Left lung (tissue), 14 donors: ENCODE results near the gene DNAH8. TPM values are rescaled to one million over a fixed set of nuclear protein-coding genes. Genes with fewer than 3 reads are reported as not detected.

Source experiments
- ATAC-seq: fragments of 200-7000 bp; cut with Tn5 transposase; one replicate; pipeline ENCODE4 v1.9.1; 2020; ENCODE audit warnings: moderate library complexity
- DNase-seq, 4 donors: peaks; one replicate each; pipeline ENCODE4 v3.0.0-alpha.2; 2013 to 2020
- H3K27ac ChIP-seq, 2 donors: fragments of 200-600 bp; sonication (generic) in 1 of 2; one replicate each; pipeline versions ENCODE4 v1.5.0 to v1.8.0; 2020 to 2021
- H3K27me3 ChIP-seq, 2 donors: fragments of 200-600 bp; sonication (generic) in 1 of 2; one replicate each; pipeline versions ENCODE4 v1.5.0 to v1.8.0; 2020 to 2021
- H3K36me3 ChIP-seq, 2 donors: fragments of 200-600 bp; sonication (generic) in 1 of 2; one replicate each; pipeline versions ENCODE4 v1.5.0 to v1.8.0; 2020 to 2021
- H3K4me1 ChIP-seq, 2 donors: fragments of 200-600 bp; one replicate each; pipeline ENCODE4 v1.8.0; 2021
- H3K4me3 ChIP-seq, 2 donors: fragments of 200-600 bp; sonication (generic) in 1 of 2; one replicate each; pipeline versions ENCODE4 v1.5.0 to v1.8.0; 2020 to 2021; ENCODE audit warnings: mild to moderate bottlenecking in 1 of 2
- H3K9me3 ChIP-seq, 2 donors: fragments of 200-600 bp; sonication (generic) in 1 of 2; one replicate each; pipeline versions ENCODE4 v1.5.0 to v1.8.0; 2020 to 2021
- intact Hi-C, 2 donors: fragments of 100-400 bp; cut with DNase I; formaldehyde crosslinking; loops; one replicate each; pipeline versions ENCODE4 v1.11.2 to v1.14.2; 2022
- long read RNA-seq, 12 donors: library from polyadenylated mRNA in 2 of 12; unstranded in 2 of 12; transcript quantifications; one replicate each; pipeline ENCODE4 v2.0.0 and lab custom pipeline, GENCODE V29; 2019 to 2026
- polyA plus RNA-seq, 6 donors: library from polyadenylated mRNA; unstranded; fragments of 120-200 nt; gene quantifications; one replicate each; pipeline ENCODE4 v1.2.1, GENCODE V29; 2013; ENCODE audit not compliant: insufficient read length in 6 of 6
- total RNA-seq, 2 donors: library from RNA; stranded (reverse); fragmentation: NEBNext Ultra II Directional; extraction: Animal tissue kit (Norgen Biotek cat#: 25700); gene quantifications; one replicate each; pipeline ENCODE4 v1.2.1, GENCODE V29; 2021
- TF ChIP-seq, protein P1 (sequence below), 2 donors: fragments of 200-600 bp; sonication (generic) in 1 of 2; IDR thresholded peaks; one replicate each; pipeline versions ENCODE4 v1.5.0 to v1.8.0; 2021; ENCODE audit warnings: antibody characterized with exemption in 2 of 2
- donor health status: DM: no; HTN: yes; CAD: no.
- donor health status: DM: no; HTN: no; CAD: no.

Gene DNAH8, protein sequence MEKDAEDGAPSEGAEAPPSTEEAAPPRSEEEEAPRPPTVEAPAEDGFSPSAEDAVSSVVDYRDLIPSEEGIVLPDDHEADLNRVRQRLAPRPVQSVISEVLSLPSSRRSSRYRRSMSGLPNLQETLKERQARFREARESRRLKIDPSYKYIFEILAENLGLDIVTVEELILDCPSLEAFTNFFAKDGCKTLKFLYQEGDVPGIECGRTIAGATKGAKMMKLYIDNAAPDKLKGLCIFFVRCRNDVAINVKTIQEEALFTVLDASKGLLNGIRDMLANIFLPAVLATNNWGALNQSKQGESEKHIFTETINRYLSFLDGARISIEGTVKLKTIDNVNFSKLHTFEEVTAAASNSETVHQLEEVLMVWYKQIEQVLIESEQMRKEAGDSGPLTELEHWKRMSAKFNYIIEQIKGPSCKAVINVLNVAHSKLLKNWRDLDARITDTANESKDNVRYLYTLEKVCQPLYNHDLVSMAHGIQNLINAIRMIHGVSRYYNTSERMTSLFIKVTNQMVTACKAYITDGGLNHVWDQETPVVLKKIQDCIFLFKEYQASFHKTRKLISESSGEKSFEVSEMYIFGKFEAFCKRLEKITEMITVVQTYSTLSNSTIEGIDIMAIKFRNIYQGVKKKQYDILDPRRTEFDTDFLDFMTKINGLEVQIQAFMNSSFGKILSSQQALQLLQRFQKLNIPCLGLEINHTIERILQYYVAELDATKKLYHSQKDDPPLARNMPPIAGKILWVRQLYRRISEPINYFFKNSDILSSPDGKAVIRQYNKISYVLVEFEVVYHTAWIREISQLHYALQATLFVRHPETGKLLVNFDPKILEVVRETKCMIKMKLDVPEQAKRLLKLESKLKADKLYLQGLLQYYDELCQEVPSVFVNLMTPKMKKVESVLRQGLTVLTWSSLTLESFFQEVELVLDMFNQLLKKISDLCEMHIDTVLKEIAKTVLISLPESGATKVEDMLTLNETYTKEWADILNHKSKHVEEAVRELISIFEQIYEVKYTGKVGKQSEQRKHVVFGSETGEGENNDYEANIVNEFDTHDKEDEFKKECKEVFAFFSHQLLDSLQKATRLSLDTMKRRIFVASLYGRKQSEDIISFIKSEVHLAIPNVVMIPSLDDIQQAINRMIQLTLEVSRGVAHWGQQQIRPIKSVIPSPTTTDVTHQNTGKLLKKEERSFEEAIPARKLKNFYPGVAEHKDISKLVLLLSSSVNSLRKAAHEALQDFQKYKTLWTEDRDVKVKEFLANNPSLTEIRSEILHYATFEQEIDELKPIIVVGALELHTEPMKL (N-terminal part only)
- total RNA-seq, result under 1 TPM; 0.03 TPM
- polyA plus RNA-seq, result under 1 TPM; 0.06 to 0.34 (median 0.12) TPM
- long read RNA-seq, donor 1, result 0 reads
- long read RNA-seq, donor 2, result 0 reads
- long read RNA-seq, donor 3, result 0 reads
- long read RNA-seq, donor 4, partial matches to known transcripts, result 0 of 1 reads
- long read RNA-seq, donor 4, other reads (novel, unspliced or antisense), result 1 of 1 reads
- long read RNA-seq, donor 5, result 0 reads
- long read RNA-seq, donor 6, result 0 reads
- long read RNA-seq, donor 7, result 0 reads
- long read RNA-seq, donor 8, result 0 reads
- long read RNA-seq, donor 9, result 0 reads
- long read RNA-seq, donor 10, result 0 reads
- long read RNA-seq, donor 11, result 0 reads
- long read RNA-seq, donor 12, result 0 reads

DNA sequence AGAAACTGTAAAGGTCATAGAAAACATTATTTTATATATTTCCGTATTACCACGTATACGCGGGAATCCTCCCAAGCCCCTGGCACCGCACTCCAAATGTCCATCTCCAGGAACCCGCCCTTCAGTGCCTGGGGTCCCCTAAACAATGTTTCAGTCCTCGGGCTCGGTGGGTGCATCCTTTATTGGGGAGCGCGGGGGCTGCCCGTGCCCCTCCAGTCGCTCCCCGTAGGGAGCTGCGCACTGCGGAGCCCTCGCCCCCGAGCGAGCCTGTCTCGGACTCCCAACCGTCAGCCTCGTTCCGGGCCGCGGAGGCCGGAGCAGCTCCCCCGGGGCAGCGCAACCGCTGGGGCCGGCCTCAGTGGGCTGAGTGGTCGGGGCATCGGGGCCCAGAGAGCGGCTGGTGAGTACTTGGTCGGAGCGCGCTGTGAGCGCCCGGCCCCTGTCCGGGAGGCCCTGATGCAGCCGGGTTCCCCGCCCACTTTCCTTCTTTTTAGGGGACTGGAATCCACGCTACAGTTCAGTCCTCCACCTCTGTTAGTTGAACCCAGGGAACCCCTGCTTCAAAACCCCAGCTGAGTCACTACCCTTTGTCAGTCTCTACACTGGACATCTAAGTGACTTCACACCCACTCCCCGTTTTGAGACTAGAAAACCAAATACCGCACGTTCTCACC, at the start of gene DNAH8:
Gene DNAH8, plus strand, starts transcription at position 296 of the 674 bp plus-strand sequence. CDS start 7,499 bp downstream, outside the sequence.
- peaks cover 0 to 13% of the 10 kb centered on the region in 2 donors for H3K4me1 ChIP-seq
- H3K27ac ChIP-seq, result no peak within 1 kb of the TSS
- ATAC-seq (peak; percentile 46), DNase-seq (peak in 2 of 4 donors; percentile 25 to 82)
- no peaks in the 10 kb centered on the region for H3K9me3 ChIP-seq
- TF ChIP-seq, protein P1, sequence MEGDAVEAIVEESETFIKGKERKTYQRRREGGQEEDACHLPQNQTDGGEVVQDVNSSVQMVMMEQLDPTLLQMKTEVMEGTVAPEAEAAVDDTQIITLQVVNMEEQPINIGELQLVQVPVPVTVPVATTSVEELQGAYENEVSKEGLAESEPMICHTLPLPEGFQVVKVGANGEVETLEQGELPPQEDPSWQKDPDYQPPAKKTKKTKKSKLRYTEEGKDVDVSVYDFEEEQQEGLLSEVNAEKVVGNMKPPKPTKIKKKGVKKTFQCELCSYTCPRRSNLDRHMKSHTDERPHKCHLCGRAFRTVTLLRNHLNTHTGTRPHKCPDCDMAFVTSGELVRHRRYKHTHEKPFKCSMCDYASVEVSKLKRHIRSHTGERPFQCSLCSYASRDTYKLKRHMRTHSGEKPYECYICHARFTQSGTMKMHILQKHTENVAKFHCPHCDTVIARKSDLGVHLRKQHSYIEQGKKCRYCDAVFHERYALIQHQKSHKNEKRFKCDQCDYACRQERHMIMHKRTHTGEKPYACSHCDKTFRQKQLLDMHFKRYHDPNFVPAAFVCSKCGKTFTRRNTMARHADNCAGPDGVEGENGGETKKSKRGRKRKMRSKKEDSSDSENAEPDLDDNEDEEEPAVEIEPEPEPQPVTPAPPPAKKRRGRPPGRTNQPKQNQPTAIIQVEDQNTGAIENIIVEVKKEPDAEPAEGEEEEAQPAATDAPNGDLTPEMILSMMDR (IDR thresholded peaks at IDR 0.05), result no peak
- intact Hi-C loops, result no loop called here
- no peaks in the 10 kb centered on the region for H3K36me3 ChIP-seq
- peaks cover 12 to 38% of the 10 kb centered on the region in 2 donors for H3K27me3 ChIP-seq
- peak within 1 kb of the TSS; percentile 18 to 24 for H3K4me3 ChIP-seq

DNA sequence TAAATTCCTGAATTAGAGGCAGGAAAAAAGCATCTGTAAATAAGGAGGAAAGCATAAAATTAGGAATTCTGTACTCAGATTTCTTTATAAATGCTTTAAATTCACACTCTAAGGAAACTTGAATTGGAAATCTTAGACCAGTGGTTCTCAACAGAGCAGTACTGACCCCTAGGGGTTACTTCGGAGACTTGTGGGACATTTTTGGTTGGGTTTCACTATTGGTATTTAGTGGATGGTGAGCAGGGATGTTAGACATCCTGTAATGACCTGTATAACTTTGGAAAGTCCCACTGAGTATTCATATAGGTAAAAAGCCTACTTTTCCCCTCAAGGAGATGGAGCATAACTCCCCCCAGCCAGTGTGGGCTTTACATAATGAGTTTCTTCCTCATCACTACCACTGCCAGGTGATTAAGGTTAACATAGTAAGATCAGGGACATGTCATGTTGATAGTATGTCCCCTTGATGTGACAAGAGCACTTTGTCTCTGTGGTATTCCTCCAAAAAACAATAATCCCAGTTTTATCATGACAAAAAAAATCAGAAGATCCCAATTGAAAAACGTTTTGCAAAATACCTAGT, 43.1 kb upstream of the DNAH8 start:
- peaks cover 0 to 8% of the 10 kb centered on the region in 2 donors for H3K4me1 ChIP-seq
- intact Hi-C loops, result no loop called here
- ATAC-seq (peak; percentile 82), DNase-seq (peak in 2 of 4 donors; percentile 13 to 60)
- TF ChIP-seq, protein P1 (IDR thresholded peaks at IDR 0.05), result peak; percentile 67 to 69
- no peak overlapping the region for H3K27ac ChIP-seq
- H3K9me3 ChIP-seq, result no peaks in the 10 kb centered on the region
- H3K27me3 ChIP-seq, result no peaks in the 10 kb centered on the region
- H3K36me3 ChIP-seq, result peaks cover 0 to 15% of the 10 kb centered on the region in 2 donors
- no peak overlapping the region for H3K4me3 ChIP-seq

DNA sequence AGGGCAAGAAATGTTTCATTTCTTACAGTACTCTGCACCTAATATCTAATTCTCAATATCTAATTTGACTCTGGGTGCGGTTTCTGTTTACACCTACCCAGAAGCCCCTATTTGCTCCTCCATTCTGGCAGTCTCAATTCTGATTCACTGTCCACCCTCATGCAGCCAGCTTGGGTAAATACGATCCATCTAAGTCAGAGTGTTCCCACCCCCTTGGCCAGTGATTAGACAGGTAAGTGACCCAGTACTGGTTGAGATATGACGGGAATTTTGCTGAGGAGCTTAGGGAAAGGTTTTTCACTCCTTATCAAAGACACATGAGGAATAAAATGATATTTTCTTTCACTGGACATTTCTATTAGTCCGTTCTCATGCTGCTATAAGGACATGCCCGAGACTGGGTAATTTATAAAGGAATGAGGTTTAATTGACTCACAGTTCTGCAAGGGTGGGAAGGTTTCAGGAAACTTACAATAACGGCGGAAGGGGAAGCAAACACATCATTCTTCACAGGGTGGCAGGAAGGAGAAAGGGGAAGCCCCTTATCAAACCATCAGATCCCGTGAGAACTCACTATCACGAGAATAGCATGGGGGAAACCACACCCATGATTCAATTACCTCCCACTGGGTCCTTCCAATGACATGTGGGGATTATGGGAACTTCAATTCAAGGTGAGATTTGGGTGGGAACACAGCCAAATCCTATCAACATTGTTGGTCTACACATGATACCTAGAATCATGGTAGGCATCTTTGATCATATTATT, 41.5 kb upstream of the DNAH8 start:
- no peak for DNase-seq
- Histone ChIP-seq H3K36me3 (peaks cover 0 to 19% of the 10 kb centered on the region in 2 donors), H3K4me1 (peaks cover 0 to 11% of the 10 kb centered on the region in 2 donors), H3K9me3 (no peaks in the 10 kb centered on the region), H3K27me3 (no peaks in the 10 kb centered on the region), H3K27ac (no peak overlapping the region), H3K4me3 (no peak overlapping the region)
- ATAC-seq, result no peak
- intact Hi-C loops, result no loop called here
- TF ChIP-seq, protein P1 (IDR thresholded peaks at IDR 0.05), result no peak
